GM12878 (cell line): ENCODE results near the gene SOCS1. TPM values are rescaled to one million over a fixed set of nuclear protein-coding genes. Genes with fewer than 3 reads are reported as not detected.

Source experiments
- CHD1 ChIP-seq: IDR thresholded peaks from 2 replicates; pipeline ENCODE4 v1.6.1; 2012; ENCODE audit warnings: low read depth, low read length, improper control_type of control experiment
- MXI1 ChIP-seq: fragments of 150-350 bp; IDR thresholded peaks from 2 replicates; pipeline ENCODE4 v1.6.1; 2011; ENCODE audit warnings: low read depth, mild to moderate bottlenecking, inconsistent platforms, low read length, improper control_type of control experiment
- RAD51 ChIP-seq: fragments of 450-650 bp; IDR thresholded peaks from 2 replicates; pipeline ENCODE4 v1.6.1; 2016; ENCODE audit warnings: moderate library complexity, mild to moderate bottlenecking, inconsistent platforms
- RUNX3 ChIP-seq: IDR thresholded peaks from 2 replicates; pipeline ENCODE4 v1.6.1; 2012; ENCODE audit warnings: low read length, inconsistent platforms
- SIN3A ChIP-seq: IDR thresholded peaks from 2 replicates; pipeline ENCODE4 v1.6.1; 2012; ENCODE audit warnings: low read depth, low read length, improper control_type of control experiment
- SMAD5 ChIP-seq: IDR thresholded peaks from 2 replicates; pipeline ENCODE4 v1.6.1; 2016; ENCODE audit warnings: antibody characterized with exemption, low read depth
- SUPT20H ChIP-seq: IDR thresholded peaks from 2 replicates; pipeline ENCODE4 v1.6.1; 2011; ENCODE audit warnings: low read depth, mild to moderate bottlenecking, low read length, moderate library complexity, borderline replicate concordance; ENCODE audit not compliant: control insufficient read depth
- TCF7 ChIP-seq: IDR thresholded peaks from 2 replicates; pipeline ENCODE4 v1.6.1; 2014; ENCODE audit warnings: antibody characterized with exemption, borderline replicate concordance
- ZBTB4 ChIP-seq: fragments of 450-650 bp; formaldehyde crosslinking; IDR thresholded peaks from 2 replicates; pipeline ENCODE4 v1.4.0; 2022; ENCODE audit warnings: mild to moderate bottlenecking, moderate library complexity
- polyA plus RNA-seq, 11 experiments: library from polyadenylated mRNA; depleted of rRNA in 4 of 11; unstranded in 6 of 11; stranded (reverse) in 5 of 11; fragments of >200 nt; fragmentation: Nextera tagmentation in 4 of 11; fragmentation: Illumina TruSeq in 1 of 11; extraction: Ambion mirVana in 4 of 11; extraction: Trizol in 1 of 11; gene quantifications; 1 replicate in 1 of 11; 2 replicates in 10 of 11; pipeline versions ENCODE4 v1.2.1 to v1.2.3, GENCODE V29; 2011 to 2016; ENCODE audit warnings: inconsistent platforms in 2 of 11, missing spikeins in 2 of 11, low read depth in 1 of 11
- total RNA-seq, 4 experiments: library from RNA; depleted of rRNA in 3 of 4; stranded (reverse); fragments of >200 nt in 3 of 4; fragmentation: Illumina TruSeq in 1 of 4; extraction: Trizol in 1 of 4; gene quantifications; 2 replicates each; pipeline versions ENCODE4 v1.2.1 to v1.2.3, GENCODE V29; 2013 to 2021
- TF ChIP-seq, protein P1 (sequence below): fragments of 450-650 bp; formaldehyde crosslinking; IDR thresholded peaks from 2 replicates; pipeline ENCODE4 v1.5.0; 2022; ENCODE audit warnings: mild to moderate bottlenecking, missing genetic modification characterization

Gene SOCS1
- total and polyA plus RNA-seq, 10 of the 15 experiments (the other 5 are each of a cell fraction or from before 2014, with no cell fraction given): 0.42 to 39.8 (median 11.2) TPM

GRCh38 chr16:11253995-11254912, 1.8 kb downstream of the SOCS1 start (continued):
- TF ChIP-seq SUPT20H: no peak
- TF ChIP-seq RUNX3: no peak
- no peak for TF ChIP-seq TCF7
- TF ChIP-seq MXI1: peak; percentile 31; the same call in 1 of the 2 replicates
- no peak for TF ChIP-seq SMAD5
- no peak for TF ChIP-seq CHD1
- TF ChIP-seq, protein P1, sequence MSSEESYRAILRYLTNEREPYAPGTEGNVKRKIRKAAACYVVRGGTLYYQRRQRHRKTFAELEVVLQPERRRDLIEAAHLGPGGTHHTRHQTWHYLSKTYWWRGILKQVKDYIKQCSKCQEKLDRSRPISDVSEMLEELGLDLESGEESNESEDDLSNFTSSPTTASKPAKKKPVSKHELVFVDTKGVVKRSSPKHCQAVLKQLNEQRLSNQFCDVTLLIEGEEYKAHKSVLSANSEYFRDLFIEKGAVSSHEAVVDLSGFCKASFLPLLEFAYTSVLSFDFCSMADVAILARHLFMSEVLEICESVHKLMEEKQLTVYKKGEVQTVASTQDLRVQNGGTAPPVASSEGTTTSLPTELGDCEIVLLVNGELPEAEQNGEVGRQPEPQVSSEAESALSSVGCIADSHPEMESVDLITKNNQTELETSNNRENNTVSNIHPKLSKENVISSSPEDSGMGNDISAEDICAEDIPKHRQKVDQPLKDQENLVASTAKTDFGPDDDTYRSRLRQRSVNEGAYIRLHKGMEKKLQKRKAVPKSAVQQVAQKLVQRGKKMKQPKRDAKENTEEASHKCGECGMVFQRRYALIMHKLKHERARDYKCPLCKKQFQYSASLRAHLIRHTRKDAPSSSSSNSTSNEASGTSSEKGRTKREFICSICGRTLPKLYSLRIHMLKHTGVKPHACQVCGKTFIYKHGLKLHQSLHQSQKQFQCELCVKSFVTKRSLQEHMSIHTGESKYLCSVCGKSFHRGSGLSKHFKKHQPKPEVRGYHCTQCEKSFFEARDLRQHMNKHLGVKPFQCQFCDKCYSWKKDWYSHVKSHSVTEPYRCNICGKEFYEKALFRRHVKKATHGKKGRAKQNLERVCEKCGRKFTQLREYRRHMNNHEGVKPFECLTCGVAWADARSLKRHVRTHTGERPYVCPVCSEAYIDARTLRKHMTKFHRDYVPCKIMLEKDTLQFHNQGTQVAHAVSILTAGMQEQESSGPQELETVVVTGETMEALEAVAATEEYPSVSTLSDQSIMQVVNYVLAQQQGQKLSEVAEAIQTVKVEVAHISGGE (CRISPR knock-in tag): no peak
- TF ChIP-seq SIN3A: no peak
- no peak for TF ChIP-seq RAD51
- no peak for TF ChIP-seq ZBTB4
